C4-2B (cell line): Measurements from ENCODE around the gene TSPAN9.

Experiments used
- CTCF ChIP-seq: fragments of 450-650 bp; conservative IDR thresholded peaks from 2 replicates; pipeline ENCODE4 v1.5.1; 2017; ENCODE audit warnings: mild to moderate bottlenecking
- ZFX ChIP-seq: fragments of 450-650 bp; IDR thresholded peaks from 2 replicates; pipeline ENCODE4 v1.6.1; 2017

DNA sequence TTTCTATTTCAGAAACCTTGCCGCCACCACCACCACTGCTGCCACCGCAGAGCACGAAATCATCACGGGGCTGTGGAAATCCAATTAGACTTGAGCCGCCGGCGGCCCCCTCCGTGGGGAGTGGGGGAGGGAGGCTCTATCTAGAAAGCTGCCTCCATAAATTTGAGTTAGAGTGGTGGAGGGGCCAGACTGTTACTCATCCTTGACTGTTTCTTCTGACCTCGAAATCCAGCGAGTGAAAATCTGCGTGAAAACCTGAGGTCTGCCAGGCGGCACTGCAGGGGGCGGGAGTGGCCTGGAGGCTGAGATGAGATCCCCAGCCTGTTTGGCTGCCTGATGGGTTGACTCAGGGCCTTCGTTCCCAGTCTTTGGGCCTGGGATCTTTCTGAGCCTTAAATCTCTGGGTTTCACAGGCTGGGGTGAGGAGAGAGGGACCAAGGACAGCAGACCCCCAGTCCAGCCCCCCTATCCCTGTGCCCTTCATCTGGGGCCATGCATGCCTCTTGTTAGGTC, 29.9 kb downstream of the TSPAN9 start:
- TF ChIP-seq CTCF: no peak
- no peak for TF ChIP-seq ZFX
